Activated naive CD4-positive, alpha-beta T cell treated with anti-CD3 and anti-CD28 coated beads, Interleukin-2, amount 10 ng/mL, durations not matched to agents 7 days and 5 days (primary cell): ENCODE data around the gene LRBA.

ENCODE experiments used
- CTCF ChIA-PET: fragments of 350-600 bp; sonication (Branson Sonifier 250); formaldehyde crosslinking; loops from one replicate; lab custom pipeline; 2021; ENCODE audit warnings: antibody characterized with exemption; lab: Charles Lee
- DNase-seq: peaks from one replicate; pipeline ENCODE4 v3.0.0-alpha.2; 2020
- H3K27ac Mint-ChIP-seq: one replicate; pipeline ENCODE4 v1.8.0; 2021; ENCODE audit warnings: mild to moderate bottlenecking, moderate library complexity, mixed read lengths
- H3K27me3 Mint-ChIP-seq: one replicate; pipeline ENCODE4 v1.8.0; 2021; ENCODE audit warnings: mild to moderate bottlenecking, mixed read lengths
- H3K36me3 Mint-ChIP-seq: one replicate; pipeline ENCODE4 v1.8.0; 2021; ENCODE audit warnings: mixed read lengths
- H3K4me1 Mint-ChIP-seq: one replicate; pipeline ENCODE4 v1.8.0; 2021; ENCODE audit warnings: mixed read lengths
- H3K4me3 Mint-ChIP-seq: one replicate; pipeline ENCODE4 v1.8.0; 2021; ENCODE audit warnings: mild to moderate bottlenecking, moderate library complexity, mixed read lengths
- H3K9me3 Mint-ChIP-seq: one replicate; pipeline ENCODE4 v1.8.0; 2021; ENCODE audit warnings: mixed read lengths

Gene LRBA

GRCh38 chr4:150219841-150220240, 795.2 kb downstream of the LRBA start:
- CTCF ChIA-PET, result no interaction called here
- Mint-ChIP-seq H3K27ac (no peak overlapping the region), H3K36me3 (no peaks in the 10 kb centered on the region)

GRCh38 chr4:150218447-150218846, 796.6 kb downstream of the LRBA start:
- DNase-seq, result no peak
- Mint-ChIP-seq H3K9me3 (no peaks in the 10 kb centered on the region), H3K36me3 (no peaks in the 10 kb centered on the region), H3K27ac (no peak overlapping the region), H3K4me3 (no peak overlapping the region), H3K27me3 (no peaks in the 10 kb centered on the region), H3K4me1 (no peaks in the 10 kb centered on the region)
- CTCF ChIA-PET, result no interaction called here

More at GRCh38 chr4:150219841-150220240, 795.2 kb downstream of the LRBA start:
- no peaks in the 10 kb centered on the region for H3K4me1 Mint-ChIP-seq
- H3K9me3 Mint-ChIP-seq, result no peaks in the 10 kb centered on the region
- no peaks in the 10 kb centered on the region for H3K27me3 Mint-ChIP-seq
- DNase-seq, result no peak
- H3K4me3 Mint-ChIP-seq, result no peak overlapping the region

- no peak overlapping the region for H3K4me3 Mint-ChIP-seq
- H3K36me3 Mint-ChIP-seq, result no peaks in the 10 kb centered on the region
- no peaks in the 10 kb centered on the region for H3K4me1 Mint-ChIP-seq
- no peaks in the 10 kb centered on the region for H3K9me3 Mint-ChIP-seq
- no peak for DNase-seq
- no peak overlapping the region for H3K27ac Mint-ChIP-seq
- H3K27me3 Mint-ChIP-seq, result no peaks in the 10 kb centered on the region
- CTCF ChIA-PET, result interaction anchor here (1.4 kb wide), 1 partner anchor 66 kb away, joined by 3 read pairs; no protein-coding TSS in a partner anchor
These were observed 797.3 kb downstream of the LRBA start for GRCh38 chr4:150217808-150218207.

- DNase-seq, result no peak
- H3K36me3 Mint-ChIP-seq, result no peaks in the 10 kb centered on the region
- CTCF ChIA-PET, result interaction anchor here (1.4 kb wide), 1 partner anchor 66 kb away, joined by 3 read pairs; no protein-coding TSS in a partner anchor
- no peak overlapping the region for H3K4me3 Mint-ChIP-seq
- H3K27ac Mint-ChIP-seq, result no peak overlapping the region
- no peaks in the 10 kb centered on the region for H3K9me3 Mint-ChIP-seq
- H3K27me3 Mint-ChIP-seq, result no peaks in the 10 kb centered on the region
- H3K4me1 Mint-ChIP-seq, result no peaks in the 10 kb centered on the region
These were observed 797.9 kb downstream of the LRBA start for GRCh38 chr4:150217192-150217591.

GRCh38 chr4:150216726-150217125, 798.4 kb downstream of the LRBA start:
- H3K4me3 Mint-ChIP-seq, result no peak overlapping the region
- CTCF ChIA-PET, result interaction anchor here (1.4 kb wide), 1 partner anchor 67 kb away, joined by 3 read pairs; no protein-coding TSS in a partner anchor
- DNase-seq, result no peak
- no peaks in the 10 kb centered on the region for H3K27me3 Mint-ChIP-seq
- no peak overlapping the region for H3K27ac Mint-ChIP-seq
- H3K36me3 Mint-ChIP-seq, result no peaks in the 10 kb centered on the region
- no peaks in the 10 kb centered on the region for H3K4me1 Mint-ChIP-seq
- no peaks in the 10 kb centered on the region for H3K9me3 Mint-ChIP-seq

- H3K4me3 Mint-ChIP-seq, result no peak overlapping the region
- no peaks in the 10 kb centered on the region for H3K36me3 Mint-ChIP-seq
- no peaks in the 10 kb centered on the region for H3K27me3 Mint-ChIP-seq
- H3K4me1 Mint-ChIP-seq, result no peaks in the 10 kb centered on the region
- H3K27ac Mint-ChIP-seq, result no peak overlapping the region
- CTCF ChIA-PET, result no interaction called here
- DNase-seq, result no peak
- H3K9me3 Mint-ChIP-seq, result no peaks in the 10 kb centered on the region
These were observed 799.5 kb downstream of the LRBA start for GRCh38 chr4:150215601-150216000.
